A673 (cell line): Measurements from ENCODE around the gene MAP3K3. TPM values are rescaled to one million over a fixed set of nuclear protein-coding genes. Genes with fewer than 3 reads are reported as not detected.
"Not testable (repeated sequence)": the region's sequence is repeated elsewhere in the genome, so short reads cannot be mapped to it uniquely, and the experiment has no call there.

ENCODE experiments used
- BruUV-seq: library from RNA; stranded (reverse); fragments of 400-500 nt; replicated peaks from 2 replicates; lab custom pipeline; 2021; lab: Mats Ljungman, UMichigan
- CTCF ChIA-PET: fragments of 300-600 bp; sonication (Branson Sonifier 250); formaldehyde crosslinking; loops from one replicate; lab custom pipeline; 2022; ENCODE audit warnings: antibody characterized with exemption; lab: Charles Lee
- POLR2A ChIA-PET: fragments of 300-600 bp; sonication (Branson Sonifier 250); formaldehyde crosslinking; loops from one replicate; lab custom pipeline; 2022; ENCODE audit warnings: antibody characterized with exemption; ENCODE audit not compliant: low non-redundant PET; lab: Charles Lee
- DNase-seq: peaks from one replicate; pipeline ENCODE4 v3.0.0-alpha.2; 2015; ENCODE audit warnings: low spot score
- H3K27ac ChIP-seq: fragments of 200-600 bp; sonication (generic); 2 replicates; pipeline ENCODE4 v1.5.1; 2016; ENCODE audit warnings: mixed run types, low read depth, mild to moderate bottlenecking, mixed read lengths, antibody characterized with exemption, low read length; ENCODE audit not compliant: poor library complexity, severe bottlenecking
- H3K27me3 ChIP-seq: fragments of 200-600 bp; sonication (generic); replicated peaks from 2 replicates; pipeline ENCODE4 v1.6.1; 2017; ENCODE audit warnings: mixed run types, low read depth, mild to moderate bottlenecking, mixed read lengths, antibody characterized with exemption, low read length; ENCODE audit not compliant: insufficient read depth, poor library complexity
- H3K36me3 ChIP-seq: fragments of 200-600 bp; sonication (generic); 2 replicates; pipeline ENCODE4 v1.6.1; 2016; ENCODE audit warnings: mixed run types, mild to moderate bottlenecking, mixed read lengths, antibody characterized with exemption, low read length; ENCODE audit not compliant: insufficient read depth, poor library complexity, severe bottlenecking
- H3K4me1 ChIP-seq: fragments of 200-600 bp; sonication (generic); 2 replicates; pipeline ENCODE4 v1.6.1; 2017; ENCODE audit warnings: mixed run types, mild to moderate bottlenecking, mixed read lengths, antibody characterized with exemption, low read length; ENCODE audit not compliant: insufficient read depth, poor library complexity, severe bottlenecking
- H3K4me3 ChIP-seq: fragments of 200-600 bp; sonication (generic); 2 replicates; pipeline ENCODE4 v1.5.1; 2016; ENCODE audit warnings: low read depth, mixed run types, mild to moderate bottlenecking, mixed read lengths, low read length; ENCODE audit not compliant: poor library complexity, severe bottlenecking
- H3K9me3 ChIP-seq: fragments of 200-600 bp; sonication (generic); 2 replicates; pipeline ENCODE4 v1.6.1; 2016; ENCODE audit warnings: mixed run types, low read depth, mild to moderate bottlenecking, mixed read lengths, antibody characterized with exemption, low read length; ENCODE audit not compliant: poor library complexity, severe bottlenecking
- EZH2 ChIP-seq: fragments of 200-600 bp; sonication (generic); IDR thresholded peaks from 2 replicates; pipeline ENCODE4 v1.6.1; 2017; ENCODE audit warnings: borderline replicate concordance, low read depth, mild to moderate bottlenecking, mixed read lengths, antibody characterized with exemption, low read length; ENCODE audit not compliant: poor library complexity, severe bottlenecking
- intact Hi-C: fragments of 100-400 bp; cut with micrococcal nuclease; formaldehyde crosslinking; loops from one replicate; pipeline ENCODE4 v1.10.0; 2022; ENCODE audit not compliant: unreplicated experiment
- total RNA-seq: library from RNA; stranded (reverse); gene quantifications from 2 replicates; pipeline ENCODE4 v1.2.3, GENCODE V29; 2021
- TF ChIP-seq, protein P1 (sequence below): fragments of 300-800, 200-600 bp; sonication (generic); conservative IDR thresholded peaks from 2 replicates; pipeline ENCODE4 v1.5.1; 2017; ENCODE audit warnings: low read depth, mild to moderate bottlenecking, antibody characterized with exemption, low read length, moderate library complexity, mixed read lengths

MAP3K3 gene
- total RNA-seq, 1 experiment from 2014 or later, result 25.9 TPM

GRCh38 chr17:63714550-63715277 is 92.5 kb downstream of the MAP3K3 start:
- Histone ChIP-seq H3K36me3 (peaks cover 22% of the 10 kb centered on the region), H3K27me3 (no peaks in the 10 kb centered on the region), H3K4me1 (no peaks in the 10 kb centered on the region), H3K9me3 (no peaks in the 10 kb centered on the region), H3K27ac (no peak overlapping the region), H3K4me3 (no peak overlapping the region)
- BruUV-seq, result no TSS peak
- ChIA-PET POLR2A (no interaction called here), CTCF (no interaction called here)
- no peak for TF ChIP-seq EZH2
- TF ChIP-seq, protein P1, sequence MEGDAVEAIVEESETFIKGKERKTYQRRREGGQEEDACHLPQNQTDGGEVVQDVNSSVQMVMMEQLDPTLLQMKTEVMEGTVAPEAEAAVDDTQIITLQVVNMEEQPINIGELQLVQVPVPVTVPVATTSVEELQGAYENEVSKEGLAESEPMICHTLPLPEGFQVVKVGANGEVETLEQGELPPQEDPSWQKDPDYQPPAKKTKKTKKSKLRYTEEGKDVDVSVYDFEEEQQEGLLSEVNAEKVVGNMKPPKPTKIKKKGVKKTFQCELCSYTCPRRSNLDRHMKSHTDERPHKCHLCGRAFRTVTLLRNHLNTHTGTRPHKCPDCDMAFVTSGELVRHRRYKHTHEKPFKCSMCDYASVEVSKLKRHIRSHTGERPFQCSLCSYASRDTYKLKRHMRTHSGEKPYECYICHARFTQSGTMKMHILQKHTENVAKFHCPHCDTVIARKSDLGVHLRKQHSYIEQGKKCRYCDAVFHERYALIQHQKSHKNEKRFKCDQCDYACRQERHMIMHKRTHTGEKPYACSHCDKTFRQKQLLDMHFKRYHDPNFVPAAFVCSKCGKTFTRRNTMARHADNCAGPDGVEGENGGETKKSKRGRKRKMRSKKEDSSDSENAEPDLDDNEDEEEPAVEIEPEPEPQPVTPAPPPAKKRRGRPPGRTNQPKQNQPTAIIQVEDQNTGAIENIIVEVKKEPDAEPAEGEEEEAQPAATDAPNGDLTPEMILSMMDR, result no peak
- DNase-seq, result no peak
- intact Hi-C loops, result no loop called here

GRCh38 chr17:63716426-63716825 is 94.2 kb downstream of the MAP3K3 start:
- intact Hi-C loops, result no loop called here
- POLR2A ChIA-PET, result interaction anchor here (0.6 to 0.7 kb wide), 2 partner anchors 15 to 213 kb away, joined by 12 to 15 read pairs; no protein-coding TSS in a partner anchor
- TF ChIP-seq EZH2, result no peak
- TF ChIP-seq, protein P1, result no peak
- CTCF ChIA-PET, result no interaction called here
- DNase-seq, result no peak
- Histone ChIP-seq H3K27me3 (no peaks in the 10 kb centered on the region), H3K4me3 (no peak overlapping the region), H3K36me3 (peaks cover 10% of the 10 kb centered on the region), H3K4me1 (no peaks in the 10 kb centered on the region), H3K9me3 (no peaks in the 10 kb centered on the region), H3K27ac (no peak overlapping the region)
- no TSS peak for BruUV-seq

DNA sequence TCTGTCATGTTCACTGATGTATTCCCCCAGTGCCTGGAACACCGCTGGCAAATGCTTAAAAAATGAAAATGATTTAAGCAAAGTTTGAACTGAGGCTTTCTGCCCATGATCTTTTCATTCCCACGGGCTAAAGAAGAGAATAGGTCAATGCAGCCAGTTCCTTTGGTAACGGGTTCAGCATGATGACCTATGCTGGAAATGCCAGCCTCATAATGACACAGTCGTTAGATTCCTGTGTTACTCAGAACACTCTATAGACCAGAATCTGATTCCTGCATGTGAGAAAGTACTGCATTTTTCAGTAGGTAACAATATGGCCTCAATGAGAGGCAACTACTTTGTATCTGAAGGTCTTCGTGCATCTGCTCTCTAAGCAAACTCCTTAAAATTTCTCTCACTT is 96.8 kb downstream of the MAP3K3 start:
- no peak for DNase-seq
- TF ChIP-seq EZH2, result no peak
- TF ChIP-seq, protein P1, result no peak
- Histone ChIP-seq H3K36me3 (peaks cover 12% of the 10 kb centered on the region), H3K27ac (no peak overlapping the region), H3K9me3 (no peaks in the 10 kb centered on the region), H3K27me3 (no peaks in the 10 kb centered on the region), H3K4me3 (no peak overlapping the region), H3K4me1 (no peaks in the 10 kb centered on the region)
- CTCF ChIA-PET, result no interaction called here
- POLR2A ChIA-PET, result interaction anchor here (0.6 kb wide), 1 partner anchor 13 kb away, joined by 3 read pairs; no protein-coding TSS in a partner anchor
- no TSS peak for BruUV-seq
- intact Hi-C loops, result no loop called here

- POLR2A ChIA-PET, intact Hi-C loops, BruUV-seq, H3K27me3 ChIP-seq, H3K4me3 ChIP-seq, H3K9me3 ChIP-seq, H3K4me1 ChIP-seq, DNase-seq, CTCF ChIA-PET, H3K27ac ChIP-seq: not testable (repeated sequence)
- H3K36me3 ChIP-seq, result peaks cover 17% of the 10 kb centered on the region
Observed at GRCh38 chr17:63720194-63720593, 98.0 kb downstream of the MAP3K3 start.
